Colonic mucosa (tissue), 4 donors: ENCODE data around the gene KLHL13. TPM values are rescaled to one million over a fixed set of nuclear protein-coding genes. Genes with fewer than 3 reads are reported as not detected.
"Not testable (repeated sequence)": the region's sequence is repeated elsewhere in the genome, so short reads cannot be mapped to it uniquely, and the experiment has no call there.

Experiments
- DNase-seq: peaks from one replicate; pipeline ENCODE4 v3.0.0-alpha.2; 2020
- H3K27ac ChIP-seq: fragments of 200-600 bp; one replicate; pipeline ENCODE4 v1.8.0; 2021
- H3K27me3 ChIP-seq: fragments of 200-600 bp; one replicate; pipeline ENCODE4 v1.8.0; 2021
- H3K36me3 ChIP-seq: fragments of 200-600 bp; one replicate; pipeline ENCODE4 v1.8.0; 2021
- H3K4me1 ChIP-seq: fragments of 200-600 bp; one replicate; pipeline ENCODE4 v1.8.0; 2021; ENCODE audit warnings: mild to moderate bottlenecking
- H3K4me3 ChIP-seq: fragments of 200-600 bp; one replicate; pipeline ENCODE4 v1.8.0; 2021
- H3K9ac ChIP-seq, 2 donors: one replicate each; pipeline ENCODE4 v1.7.0; 2013; ENCODE audit warnings: control low read depth in 2 of 2, low read depth in 2 of 2, low read length in 2 of 2
- H3K9me3 ChIP-seq: fragments of 200-600 bp; one replicate; pipeline ENCODE4 v1.8.0; 2021
- CTCF ChIP-seq: fragments of 200-600 bp; IDR thresholded peaks from one replicate; pipeline ENCODE4 v1.8.0; 2022; ENCODE audit warnings: antibody characterized with exemption, mild to moderate bottlenecking
- intact Hi-C: fragments of 100-400 bp; cut with DNase I; formaldehyde crosslinking; loops from one replicate; pipeline ENCODE4 v1.14.1; 2022
- total RNA-seq, 2 donors: library from RNA; stranded (reverse); fragmentation: NEBNext Ultra II Directional in 1 of 2; extraction: Animal tissue kit (Norgen Biotek cat#: 25700) in 1 of 2; gene quantifications; one replicate each; pipeline ENCODE4 v1.2.1, GENCODE V29; 2021
- donor health status: healthy.
- donor health status: DM: no; HTN: no; CAD: no.
- donor health status: DM: no; HTN: no; CAD: no.

The KLHL13 gene
- total RNA-seq, 2 donors from 2014 or later = 2.7 to 3.0 TPM

- Histone ChIP-seq H3K4me3 (no peak overlapping the region), H3K27me3 (no peaks in the 10 kb centered on the region), H3K9ac (no peak overlapping the region), H3K36me3 (no peaks in the 10 kb centered on the region), H3K9me3 (no peaks in the 10 kb centered on the region), H3K27ac (no peak overlapping the region), H3K4me1 (no peaks in the 10 kb centered on the region)
- intact Hi-C loops = no loop called here
- no peak for DNase-seq
- TF ChIP-seq CTCF = no peak
Measured at GRCh38 chrX:118152721-118153120, 36.1 kb upstream of the KLHL13 start.

GRCh38 chrX:118148737-118149136 is 32.1 kb upstream of the KLHL13 start:
- no peak for TF ChIP-seq CTCF
- Histone ChIP-seq H3K36me3 (no peaks in the 10 kb centered on the region), H3K27ac (no peak overlapping the region), H3K27me3 (no peaks in the 10 kb centered on the region), H3K9me3 (no peaks in the 10 kb centered on the region), H3K4me3 (no peak overlapping the region), H3K4me1 (no peaks in the 10 kb centered on the region), H3K9ac (no peak overlapping the region)
- intact Hi-C loops = no loop called here
- no peak for DNase-seq

GRCh38 chrX:118147771-118148170 is 31.2 kb upstream of the KLHL13 start:
- intact Hi-C loops, H3K27me3 ChIP-seq, DNase-seq, H3K4me3 ChIP-seq, H3K27ac ChIP-seq, H3K36me3 ChIP-seq, H3K9ac ChIP-seq, H3K4me1 ChIP-seq, H3K9me3 ChIP-seq: not testable (repeated sequence)

GRCh38 chrX:118143578-118143977 is 27.0 kb upstream of the KLHL13 start:
- no peaks in the 10 kb centered on the region for H3K4me1 ChIP-seq
- H3K9ac ChIP-seq = no peak overlapping the region
- intact Hi-C loops = no loop called here
- DNase-seq = no peak
- H3K27ac ChIP-seq = no peak overlapping the region
- H3K4me3 ChIP-seq = no peak overlapping the region
- no peaks in the 10 kb centered on the region for H3K9me3 ChIP-seq
- no peaks in the 10 kb centered on the region for H3K27me3 ChIP-seq
- no peaks in the 10 kb centered on the region for H3K36me3 ChIP-seq
- no peak for TF ChIP-seq CTCF

GRCh38 chrX:118131336-118131735 is 14.7 kb upstream of the KLHL13 start:
- H3K27ac ChIP-seq = no peak overlapping the region
- no peak overlapping the region for H3K9ac ChIP-seq
- no peak for DNase-seq
- H3K9me3 ChIP-seq = no peaks in the 10 kb centered on the region
- no peaks in the 10 kb centered on the region for H3K27me3 ChIP-seq
- H3K36me3 ChIP-seq = no peaks in the 10 kb centered on the region
- intact Hi-C loops = no loop called here
- TF ChIP-seq CTCF = no peak
- no peaks in the 10 kb centered on the region for H3K4me1 ChIP-seq
- no peak overlapping the region for H3K4me3 ChIP-seq

GRCh38 chrX:118129681-118130080 is 13.1 kb upstream of the KLHL13 start:
- DNase-seq = no peak
- Histone ChIP-seq H3K9ac (no peak overlapping the region), H3K9me3 (no peaks in the 10 kb centered on the region), H3K4me1 (no peaks in the 10 kb centered on the region), H3K27me3 (no peaks in the 10 kb centered on the region), H3K36me3 (no peaks in the 10 kb centered on the region), H3K4me3 (no peak overlapping the region), H3K27ac (no peak overlapping the region)
- intact Hi-C loops = no loop called here
- no peak for TF ChIP-seq CTCF
